Neural cell (in vitro differentiated cells): ENCODE results near the gene RHOA. TPM values are rescaled to one million over a fixed set of nuclear protein-coding genes. Genes with fewer than 3 reads are reported as not detected.
"Not testable (repeated sequence)": the region's sequence is repeated elsewhere in the genome, so short reads cannot be mapped to it uniquely, and the experiment has no call there.

Experiments
- H2AFZ ChIP-seq: fragments of 200-600, 300-800 bp; sonication (generic), shearing (Covaris generic); 2 replicates; pipeline ENCODE4 v1.6.0; 2014; ENCODE audit warnings: low read depth, mild to moderate bottlenecking, antibody characterized with exemption, low read length, moderate library complexity
- H3F3A ChIP-seq: fragments of 200-600 bp; shearing (Covaris generic); 2 replicates; pipeline ENCODE4 v1.6.1; 2016; ENCODE audit warnings: mild to moderate bottlenecking, moderate library complexity, mixed read lengths, antibody characterized with exemption, low read length; ENCODE audit not compliant: insufficient read depth, poor library complexity, severe bottlenecking
- H3K27ac ChIP-seq: fragments of 200-600, 300-800 bp; sonication (generic), shearing (Covaris generic); 2 replicates; pipeline ENCODE4 v1.5.1; 2014; ENCODE audit warnings: mild to moderate bottlenecking, low read length, moderate library complexity
- H3K27me3 ChIP-seq: fragments of 300-800, 200-600 bp; sonication (generic), shearing (Covaris generic); 2 replicates; pipeline ENCODE4 v1.6.0; 2014; ENCODE audit warnings: mild to moderate bottlenecking, low read depth, low read length, moderate library complexity; ENCODE audit not compliant: insufficient read depth
- H3K36me3 ChIP-seq: fragments of 300-800, 200-600 bp; sonication (generic), shearing (Covaris generic); 2 replicates; pipeline ENCODE4 v1.5.1; 2014; ENCODE audit warnings: mild to moderate bottlenecking, antibody characterized with exemption, low read length, moderate library complexity; ENCODE audit not compliant: insufficient read depth
- H3K4me2 ChIP-seq: fragments of 300-800, 200-600 bp; sonication (generic), shearing (Covaris generic); 2 replicates; pipeline ENCODE4 v1.6.0; 2014; ENCODE audit warnings: mild to moderate bottlenecking, low read length
- H3K4me3 ChIP-seq: fragments of 300-800, 200-600 bp; sonication (generic), shearing (Covaris generic); 2 replicates; pipeline ENCODE4 v1.5.1; 2014; ENCODE audit warnings: mild to moderate bottlenecking, low read length, moderate library complexity
- H3K79me2 ChIP-seq: fragments of 200-600 bp; shearing (Covaris generic); replicated peaks from 2 replicates; pipeline ENCODE4 v1.6.0; 2014; ENCODE audit warnings: mild to moderate bottlenecking, low read length, moderate library complexity; ENCODE audit not compliant: insufficient read depth
- H3K9ac ChIP-seq: fragments of 300-800, 200-600 bp; sonication (generic), shearing (Covaris generic); 2 replicates; pipeline ENCODE4 v1.6.1; 2016; ENCODE audit warnings: mild to moderate bottlenecking, low read length, mixed read lengths
- H3K9me2 ChIP-seq: fragments of 200-600 bp; shearing (Covaris generic); 2 replicates; pipeline ENCODE4 v1.6.1; 2016; ENCODE audit warnings: mild to moderate bottlenecking, low read length, mixed read lengths; ENCODE audit not compliant: insufficient read depth
- H3K9me3 ChIP-seq: fragments of 200-600, 300-800 bp; sonication (generic), shearing (Covaris generic); 2 replicates; pipeline ENCODE4 v1.6.1; 2016; ENCODE audit warnings: mild to moderate bottlenecking, mixed run types, low read length, moderate library complexity, mixed read lengths
- H4K20me1 ChIP-seq: fragments of 200-600 bp; shearing (Covaris generic); 2 replicates; pipeline ENCODE4 v1.6.1; 2016; ENCODE audit warnings: mild to moderate bottlenecking, mixed run types; ENCODE audit not compliant: insufficient read depth
- EP300 ChIP-seq: fragments of 450-650 bp; conservative IDR thresholded peaks from 2 replicates; pipeline ENCODE4 v1.6.1; 2014; ENCODE audit warnings: antibody characterized with exemption, mild to moderate bottlenecking, moderate library complexity; ENCODE audit not compliant: poor library complexity, severe bottlenecking
- MXI1 ChIP-seq: fragments of 450-650 bp; conservative IDR thresholded peaks from 2 replicates; pipeline ENCODE4 v1.6.1; 2014; ENCODE audit warnings: antibody characterized with exemption, mild to moderate bottlenecking; ENCODE audit not compliant: poor library complexity, severe bottlenecking
- POLR2AphosphoS5 ChIP-seq: IDR thresholded peaks from 2 replicates; pipeline ENCODE4 v1.6.1; 2012
- RAD21 ChIP-seq: fragments of 450-650 bp; conservative IDR thresholded peaks from 2 replicates; pipeline ENCODE4 v1.6.1; 2014; ENCODE audit warnings: antibody characterized with exemption, mild to moderate bottlenecking, moderate library complexity
- REST ChIP-seq: IDR thresholded peaks from 2 replicates; pipeline ENCODE4 v1.6.1; 2012; ENCODE audit warnings: borderline replicate concordance
- SMC3 ChIP-seq: fragments of 450-650 bp; conservative IDR thresholded peaks from 2 replicates; pipeline ENCODE4 v1.6.1; 2014; ENCODE audit warnings: antibody characterized with exemption, mild to moderate bottlenecking, moderate library complexity; ENCODE audit not compliant: poor library complexity
- TAF1 ChIP-seq: IDR thresholded peaks from 2 replicates; pipeline ENCODE4 v1.6.1; 2012; ENCODE audit warnings: low read depth
- polyA plus RNA-seq: library from polyadenylated mRNA; depleted of rRNA; stranded (reverse); fragments of >200 nt; gene quantifications from 2 replicates; pipeline ENCODE4 v1.2.3, GENCODE V29; 2014

RHOA gene
- polyA plus RNA-seq, 1 donor from 2014 or later = 159 TPM

GRCh38 chr3:49358217-49358883 is 53.4 kb downstream of the RHOA start, which contains the start of gene GPX1:
Gene GPX1 (minus strand): TSS chr3:49358353. CDS start chr3:49358278, 75 bp downstream.
- Histone ChIP-seq H3K4me3 (peak within 1 kb of the TSS; percentile 71), H3K9ac (peak within 1 kb of the TSS; percentile 61), H3K9me2 (no peaks in the 10 kb centered on the region), H3F3A (no peaks in the 10 kb centered on the region), H3K9me3 (no peaks in the 10 kb centered on the region), H4K20me1 (no peaks in the 10 kb centered on the region), H3K4me2 (peak within 1 kb of the TSS; percentile 44), H3K36me3 (no peaks in the 10 kb centered on the region), H3K27me3 (no peaks in the 10 kb centered on the region), H3K79me2 (peaks cover 6% of the 10 kb centered on the region), H3K27ac (peak within 1 kb of the TSS; percentile 49), H2AFZ (no peak within 1 kb of the TSS)
- peak; percentile 88 for TF ChIP-seq MXI1
- no peak for TF ChIP-seq REST
- TF ChIP-seq POLR2AphosphoS5 = peak; percentile 33
- no peak for TF ChIP-seq SMC3

- H3K9me2 ChIP-seq, H4K20me1 ChIP-seq, H3K36me3 ChIP-seq, H3K79me2 ChIP-seq, H3K9me3 ChIP-seq, H3K27me3 ChIP-seq, H2AFZ ChIP-seq, H3F3A ChIP-seq: not testable (repeated sequence)
- H3K27ac ChIP-seq = peak overlapping the region; percentile 49
- peak overlapping the region; percentile 61 for H3K9ac ChIP-seq
- peak overlapping the region; percentile 25 for H3K4me2 ChIP-seq
- peak overlapping the region; percentile 71 for H3K4me3 ChIP-seq
Observed at GRCh38 chr3:49357443-49358216, 54.1 kb downstream of the RHOA start.

- not testable (repeated sequence) for H3K36me3 ChIP-seq, H3K9me2 ChIP-seq, H4K20me1 ChIP-seq, H3K9me3 ChIP-seq, H3K27ac ChIP-seq, H2AFZ ChIP-seq, H3F3A ChIP-seq, H3K4me2 ChIP-seq, H3K9ac ChIP-seq, H3K27me3 ChIP-seq, H3K79me2 ChIP-seq
- H3K4me3 ChIP-seq = peak overlapping the region; percentile 71
Observed at GRCh38 chr3:49357095-49357442, 54.7 kb downstream of the RHOA start.

GRCh38 chr3:49352890-49353421 is 58.8 kb downstream of the RHOA start:
- Histone ChIP-seq H2AFZ (no peak overlapping the region), H3K4me3 (no peak overlapping the region), H3K79me2 (peaks cover 6% of the 10 kb centered on the region), H3K4me2 (no peak overlapping the region), H4K20me1 (no peaks in the 10 kb centered on the region), H3K36me3 (no peaks in the 10 kb centered on the region), H3K9me2 (no peaks in the 10 kb centered on the region), H3F3A (no peaks in the 10 kb centered on the region), H3K27me3 (no peaks in the 10 kb centered on the region), H3K9ac (no peak overlapping the region), H3K27ac (no peak overlapping the region), H3K9me3 (no peaks in the 10 kb centered on the region)
- TF ChIP-seq POLR2AphosphoS5 (no peak), RAD21 (no peak), MXI1 (no peak), REST (no peak), SMC3 (no peak), TAF1 (no peak), EP300 (no peak)
